PC-9 (cell line): ENCODE results near the gene LRRC4C.

Experiments used
- EZH2 ChIP-seq: fragments of 200-600 bp; sonication (generic); IDR thresholded peaks from 2 replicates; pipeline ENCODE4 v1.8.0; 2017; ENCODE audit warnings: antibody characterized with exemption, low read depth
- TF ChIP-seq, protein P1 (sequence below): fragments of 200-600 bp; sonication (generic); conservative IDR thresholded peaks from 2 replicates; pipeline ENCODE4 v1.6.1; 2017; ENCODE audit warnings: mixed run types, antibody characterized with exemption, mild to moderate bottlenecking, moderate library complexity

DNA sequence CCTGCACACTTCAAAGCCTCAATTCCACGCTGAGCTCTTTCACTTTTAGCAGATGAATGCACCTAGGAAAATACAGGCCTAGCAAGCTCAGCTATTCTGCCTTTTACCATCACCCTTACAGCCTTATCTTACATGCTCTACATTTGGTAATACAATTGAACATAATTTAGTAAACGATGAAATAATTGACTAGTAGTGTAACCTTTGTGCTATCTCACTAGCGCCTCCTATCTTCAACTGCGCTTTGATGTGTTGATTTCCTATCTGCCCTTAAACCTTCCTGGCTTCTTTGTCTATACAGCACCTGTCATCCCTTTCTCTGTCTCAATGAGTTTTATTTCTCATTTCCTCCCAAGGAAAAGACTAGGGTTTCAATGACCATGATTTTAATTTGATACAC lies 149.7 kb downstream of the LRRC4C start:
- TF ChIP-seq, protein P1, sequence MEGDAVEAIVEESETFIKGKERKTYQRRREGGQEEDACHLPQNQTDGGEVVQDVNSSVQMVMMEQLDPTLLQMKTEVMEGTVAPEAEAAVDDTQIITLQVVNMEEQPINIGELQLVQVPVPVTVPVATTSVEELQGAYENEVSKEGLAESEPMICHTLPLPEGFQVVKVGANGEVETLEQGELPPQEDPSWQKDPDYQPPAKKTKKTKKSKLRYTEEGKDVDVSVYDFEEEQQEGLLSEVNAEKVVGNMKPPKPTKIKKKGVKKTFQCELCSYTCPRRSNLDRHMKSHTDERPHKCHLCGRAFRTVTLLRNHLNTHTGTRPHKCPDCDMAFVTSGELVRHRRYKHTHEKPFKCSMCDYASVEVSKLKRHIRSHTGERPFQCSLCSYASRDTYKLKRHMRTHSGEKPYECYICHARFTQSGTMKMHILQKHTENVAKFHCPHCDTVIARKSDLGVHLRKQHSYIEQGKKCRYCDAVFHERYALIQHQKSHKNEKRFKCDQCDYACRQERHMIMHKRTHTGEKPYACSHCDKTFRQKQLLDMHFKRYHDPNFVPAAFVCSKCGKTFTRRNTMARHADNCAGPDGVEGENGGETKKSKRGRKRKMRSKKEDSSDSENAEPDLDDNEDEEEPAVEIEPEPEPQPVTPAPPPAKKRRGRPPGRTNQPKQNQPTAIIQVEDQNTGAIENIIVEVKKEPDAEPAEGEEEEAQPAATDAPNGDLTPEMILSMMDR: 0 out of 2 replicates have a peak, but pooled peaks have one; percentile 34
- TF ChIP-seq EZH2: no peak
